Ascending aorta (tissue), 2 donors: ENCODE data around the gene DIP2C. TPM values are rescaled to one million over a fixed set of nuclear protein-coding genes. Genes with fewer than 3 reads are reported as not detected.

Experiments
- DNase-seq, 2 donors: peaks; one replicate each; pipeline ENCODE4 v3.0.0-alpha.2; 2019; ENCODE audit warnings: low spot score in 2 of 2
- H3K27ac ChIP-seq, 2 donors: fragments of 200-600 bp; sonication (generic); one replicate each; pipeline ENCODE4 v1.5.1; 2016 to 2017; ENCODE audit warnings: mild to moderate bottlenecking in 1 of 2
- H3K27me3 ChIP-seq: fragments of 200-600 bp; sonication (generic); one replicate; pipeline ENCODE4 v1.5.1; 2017
- H3K36me3 ChIP-seq, 2 donors: fragments of 200-600 bp; sonication (generic); one replicate each; pipeline ENCODE4 v1.5.1; 2016
- H3K4me1 ChIP-seq, 2 donors: fragments of 200-600 bp; sonication (generic); one replicate each; pipeline ENCODE4 v1.5.1; 2016 to 2017; ENCODE audit warnings: mild to moderate bottlenecking in 1 of 2
- H3K4me3 ChIP-seq, 2 donors: fragments of 200-600 bp; sonication (generic); one replicate each; pipeline ENCODE4 v1.5.1; 2016 to 2017; ENCODE audit warnings: mild to moderate bottlenecking in 1 of 2
- H3K9me3 ChIP-seq, 2 donors: fragments of 200-600 bp; sonication (generic); one replicate each; pipeline ENCODE4 v1.5.1; 2016
- intact Hi-C: fragments of 100-400 bp; cut with DNase I; formaldehyde crosslinking; loops from one replicate; pipeline ENCODE4 v1.15.1; 2023
- total RNA-seq: library from RNA; depleted of rRNA; stranded (reverse); fragments of >200 nt; gene quantifications from one replicate; pipeline ENCODE4 v1.1.0, GENCODE V29; 2016
- TF ChIP-seq, protein P1 (sequence below), 3 experiments: fragments of 200-600 bp in 2 of 3; fragments of 450-650 bp in 1 of 3; sonication (generic) in 2 of 3; IDR thresholded peaks; one replicate each; pipeline ENCODE4 v1.5.1; 2016 to 2019; ENCODE audit warnings: antibody characterized with exemption in 3 of 3, mild to moderate bottlenecking in 1 of 3, moderate library complexity in 1 of 3

DIP2C gene
- total RNA-seq, 1 donor from 2014 or later, result 14.7 TPM

- no peak overlapping the region for H3K4me3 ChIP-seq
- no peak overlapping the region for H3K27ac ChIP-seq
- no peaks in the 10 kb centered on the region for H3K4me1 ChIP-seq
- H3K27me3 ChIP-seq, result no peaks in the 10 kb centered on the region
- intact Hi-C loops, result no loop called here
- H3K9me3 ChIP-seq, result no peaks in the 10 kb centered on the region
- no peak for DNase-seq
- TF ChIP-seq, protein P1, sequence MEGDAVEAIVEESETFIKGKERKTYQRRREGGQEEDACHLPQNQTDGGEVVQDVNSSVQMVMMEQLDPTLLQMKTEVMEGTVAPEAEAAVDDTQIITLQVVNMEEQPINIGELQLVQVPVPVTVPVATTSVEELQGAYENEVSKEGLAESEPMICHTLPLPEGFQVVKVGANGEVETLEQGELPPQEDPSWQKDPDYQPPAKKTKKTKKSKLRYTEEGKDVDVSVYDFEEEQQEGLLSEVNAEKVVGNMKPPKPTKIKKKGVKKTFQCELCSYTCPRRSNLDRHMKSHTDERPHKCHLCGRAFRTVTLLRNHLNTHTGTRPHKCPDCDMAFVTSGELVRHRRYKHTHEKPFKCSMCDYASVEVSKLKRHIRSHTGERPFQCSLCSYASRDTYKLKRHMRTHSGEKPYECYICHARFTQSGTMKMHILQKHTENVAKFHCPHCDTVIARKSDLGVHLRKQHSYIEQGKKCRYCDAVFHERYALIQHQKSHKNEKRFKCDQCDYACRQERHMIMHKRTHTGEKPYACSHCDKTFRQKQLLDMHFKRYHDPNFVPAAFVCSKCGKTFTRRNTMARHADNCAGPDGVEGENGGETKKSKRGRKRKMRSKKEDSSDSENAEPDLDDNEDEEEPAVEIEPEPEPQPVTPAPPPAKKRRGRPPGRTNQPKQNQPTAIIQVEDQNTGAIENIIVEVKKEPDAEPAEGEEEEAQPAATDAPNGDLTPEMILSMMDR (IDR thresholded peaks at IDR 0.05), result no peak
- peaks cover 0 to 20% of the 10 kb centered on the region in 2 donors for H3K36me3 ChIP-seq
These were observed 210.8 kb downstream of the DIP2C start for GRCh38 chr10:478471-479245.

DNA sequence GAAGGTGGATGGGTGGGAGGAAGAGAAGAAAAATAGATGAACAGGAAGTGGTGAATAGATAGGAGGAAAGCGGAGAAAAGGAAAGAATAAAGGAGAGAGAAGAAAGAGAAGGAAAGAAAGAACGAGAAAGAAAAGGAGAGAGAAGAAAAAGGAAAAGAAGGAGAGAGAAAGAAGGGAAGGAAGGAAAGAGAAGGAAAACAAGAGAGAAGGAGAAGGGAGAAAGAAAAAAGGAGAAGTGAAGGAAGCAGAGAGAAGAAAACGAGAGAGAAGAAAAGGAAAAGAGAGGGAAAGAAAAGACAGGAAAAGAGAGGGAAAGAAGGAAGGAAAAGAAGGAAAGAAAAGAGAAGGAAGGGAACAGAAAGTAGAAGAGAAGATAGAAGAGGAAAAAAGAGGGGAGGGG, 211.8 kb downstream of the DIP2C start:
- DNase-seq, result no peak
- no peaks in the 10 kb centered on the region for H3K27me3 ChIP-seq
- no peak overlapping the region for H3K4me3 ChIP-seq
- H3K36me3 ChIP-seq, result peaks cover 0 to 17% of the 10 kb centered on the region in 2 donors
- no peak overlapping the region for H3K27ac ChIP-seq
- no peaks in the 10 kb centered on the region for H3K4me1 ChIP-seq
- TF ChIP-seq, protein P1 (IDR thresholded peaks at IDR 0.05), result no peak
- no peaks in the 10 kb centered on the region for H3K9me3 ChIP-seq
- intact Hi-C loops, result no loop called here

GRCh38 chr10:476455-476780, 213.1 kb downstream of the DIP2C start:
- no peak overlapping the region for H3K4me3 ChIP-seq
- no peaks in the 10 kb centered on the region for H3K4me1 ChIP-seq
- TF ChIP-seq, protein P1 (IDR thresholded peaks at IDR 0.05), result no peak
- no peaks in the 10 kb centered on the region for H3K9me3 ChIP-seq
- no peak overlapping the region for H3K27ac ChIP-seq
- no peak for DNase-seq
- intact Hi-C loops, result no loop called here
- H3K27me3 ChIP-seq, result no peaks in the 10 kb centered on the region
- H3K36me3 ChIP-seq, result peaks cover 0 to 19% of the 10 kb centered on the region in 2 donors

- TF ChIP-seq, protein P1 (IDR thresholded peaks at IDR 0.05), result no peak
- no peaks in the 10 kb centered on the region for H3K4me1 ChIP-seq
- no peaks in the 10 kb centered on the region for H3K27me3 ChIP-seq
- no peaks in the 10 kb centered on the region for H3K9me3 ChIP-seq
- intact Hi-C loops, result no loop called here
- DNase-seq, result peak in 1 of 2 donors; percentile 25
- H3K4me3 ChIP-seq, result no peak overlapping the region
- peaks cover 5 to 25% of the 10 kb centered on the region in 2 donors for H3K36me3 ChIP-seq
- H3K27ac ChIP-seq, result no peak overlapping the region
These were observed 213.6 kb downstream of the DIP2C start for GRCh38 chr10:475709-476454.

- intact Hi-C loops, result no loop called here
- no peaks in the 10 kb centered on the region for H3K27me3 ChIP-seq
These were observed 214.5 kb downstream of the DIP2C start for GRCh38 chr10:474946-475345.

More at GRCh38 chr10:474946-475345, 214.5 kb downstream of the DIP2C start:
- peak in 1 of 2 donors; percentile 25 for DNase-seq
- Histone ChIP-seq H3K36me3 (peaks cover 13 to 34% of the 10 kb centered on the region in 2 donors), H3K27ac (no peak overlapping the region), H3K9me3 (no peaks in the 10 kb centered on the region), H3K4me3 (no peak overlapping the region), H3K4me1 (no peaks in the 10 kb centered on the region)
- TF ChIP-seq, protein P1 (IDR thresholded peaks at IDR 0.05), result no peak
